GM13976 (cell line): Measurements from ENCODE around the gene EFTUD2.

Source experiments
- DNase-seq: peaks from one replicate; pipeline ENCODE4 v3.0.0; 2012; ENCODE audit warnings: low spot score
- CTCF ChIP-seq: IDR thresholded peaks from 2 replicates; pipeline ENCODE4 v1.5.1; 2012; ENCODE audit warnings: borderline replicate concordance, mild to moderate bottlenecking; ENCODE audit not compliant: insufficient read depth; ENCODE audit errors: extremely low read depth, missing control alignments, control extremely low read depth
- in situ Hi-C: fragments of 300-500 bp; cut with MboI; formaldehyde crosslinking; loops from one replicate; pipeline ENCODE4 v1.12.0; 2022; ENCODE audit warnings: low sequenced_read_pairs, mixed read lengths, inconsistent platforms; ENCODE audit not compliant: unreplicated experiment

The EFTUD2 gene

GRCh38 chr17:44804302-44805089 lies 94.7 kb downstream of the EFTUD2 start:
- in situ Hi-C loops, result no loop called here
- TF ChIP-seq CTCF, result no peak
- no peak for DNase-seq

- no peak for DNase-seq
- in situ Hi-C loops, result no loop called here
- no peak for TF ChIP-seq CTCF
Measured at GRCh38 chr17:44801880-44802279, 97.4 kb downstream of the EFTUD2 start.
